SKM-1 (cell line): Measurements from ENCODE around the gene TAS1R1.
A peak's percentile ranks its signal among the peaks of the same experiment; 100 is the strongest.

ENCODE experiments used
- DNase-seq: peaks from one replicate; lab custom pipeline; 2025; ENCODE audit not compliant: unreplicated experiment; lab: John Stamatoyannopoulos, UW

TAS1R1 gene

GRCh38 chr1:6570987-6571386 lies 15.9 kb downstream of the TAS1R1 start:
- DNase-seq, result no peak

DNA sequence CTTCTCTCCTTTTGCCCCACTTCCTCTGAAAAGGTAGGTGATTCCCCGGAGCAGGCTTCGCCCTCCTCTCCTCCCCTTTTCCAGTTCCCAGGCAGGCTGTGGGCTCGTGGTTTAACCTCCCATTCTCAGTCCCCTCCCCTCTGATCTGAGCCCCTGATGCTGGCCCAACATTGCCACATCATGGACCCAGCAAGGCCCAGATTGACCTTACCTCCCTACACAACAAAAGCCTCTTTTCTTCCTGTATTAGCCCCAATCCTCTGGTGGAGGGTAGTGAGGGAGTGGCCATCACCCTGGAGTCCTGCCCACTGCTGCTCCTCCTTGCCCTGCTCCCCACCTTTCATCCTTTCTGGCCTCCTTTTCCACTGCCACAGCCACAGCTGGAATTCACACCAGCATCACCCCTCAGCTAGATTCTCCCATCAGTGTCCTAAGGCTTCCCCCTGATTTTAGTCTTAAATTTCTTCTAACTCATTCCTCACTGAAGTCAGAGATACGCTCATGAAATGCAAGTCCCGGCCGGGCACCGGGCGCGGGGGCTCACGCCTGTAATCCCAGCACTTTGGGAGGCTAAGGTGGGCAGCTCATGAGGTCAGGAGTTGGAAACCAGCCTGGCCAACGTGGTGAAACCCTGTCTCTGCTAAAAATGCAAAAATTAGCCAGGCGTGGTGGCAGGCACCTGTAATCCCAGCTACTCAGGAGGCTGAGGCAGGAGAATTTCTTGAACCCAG lies 17.7 kb downstream of the TAS1R1 start:
- no peak for DNase-seq

GRCh38 chr1:6574025-6574620 lies 19.0 kb downstream of the TAS1R1 start:
- DNase-seq, result no peak

GRCh38 chr1:6574818-6575217 lies 19.7 kb downstream of the TAS1R1 start:
- no peak for DNase-seq

DNA sequence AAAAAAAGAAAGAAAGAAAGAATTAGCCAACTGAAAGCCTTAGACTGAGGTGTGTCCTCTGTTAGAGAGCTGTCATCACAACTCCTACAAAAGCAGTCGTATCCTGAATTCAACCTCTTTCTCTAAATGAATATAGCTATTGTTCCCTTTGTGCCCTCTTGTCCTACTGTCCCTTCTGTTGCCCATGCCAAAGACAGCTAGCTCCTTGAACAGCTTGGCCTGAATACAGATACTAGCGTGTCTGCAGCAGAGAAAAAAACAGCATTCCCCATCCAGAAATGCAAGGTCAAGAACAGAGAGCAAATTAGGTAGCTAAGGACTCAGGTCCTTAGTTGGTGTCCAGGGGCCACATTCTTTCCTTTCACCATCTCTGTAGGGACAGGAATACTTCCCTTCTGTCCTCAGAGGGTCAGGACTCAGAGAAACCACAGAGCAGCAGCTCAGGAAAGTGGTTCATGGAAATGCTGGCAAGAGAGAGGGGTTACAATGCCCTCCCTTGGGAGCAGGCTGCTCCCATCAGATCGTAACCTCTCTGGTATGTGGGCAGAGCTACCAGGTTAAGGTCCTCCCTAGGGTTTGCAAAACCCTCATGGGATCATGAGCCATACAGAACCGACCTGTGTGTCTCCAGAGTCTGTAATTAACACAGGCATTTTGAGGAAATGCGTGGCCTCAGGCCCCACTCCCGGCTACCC lies 22.9 kb downstream of the TAS1R1 start:
- DNase-seq, result no peak

- no peak for DNase-seq
Measured at GRCh38 chr1:6578624-6579373, 23.7 kb downstream of the TAS1R1 start.

DNA sequence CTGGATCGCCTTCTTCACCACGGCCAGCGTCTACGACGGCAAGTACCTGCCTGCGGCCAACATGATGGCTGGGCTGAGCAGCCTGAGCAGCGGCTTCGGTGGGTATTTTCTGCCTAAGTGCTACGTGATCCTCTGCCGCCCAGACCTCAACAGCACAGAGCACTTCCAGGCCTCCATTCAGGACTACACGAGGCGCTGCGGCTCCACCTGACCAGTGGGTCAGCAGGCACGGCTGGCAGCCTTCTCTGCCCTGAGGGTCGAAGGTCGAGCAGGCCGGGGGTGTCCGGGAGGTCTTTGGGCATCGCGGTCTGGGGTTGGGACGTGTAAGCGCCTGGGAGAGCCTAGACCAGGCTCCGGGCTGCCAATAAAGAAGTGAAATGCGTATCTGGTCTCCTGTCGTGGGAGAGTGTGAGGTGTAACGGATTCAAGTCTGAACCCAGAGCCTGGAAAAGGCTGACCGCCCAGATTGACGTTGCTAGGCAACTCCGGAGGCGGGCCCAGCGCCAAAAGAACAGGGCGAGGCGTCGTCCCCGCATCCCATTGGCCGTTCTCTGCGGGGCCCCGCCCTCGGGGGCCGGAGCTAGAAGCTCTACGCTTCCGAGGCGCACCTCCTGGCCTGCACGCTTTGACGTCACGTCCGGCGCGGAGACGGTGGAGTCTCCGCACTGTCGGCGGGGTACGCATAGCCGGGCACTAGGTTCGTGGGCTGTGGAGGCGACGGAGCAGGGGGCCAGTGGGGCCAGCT lies 24.4 kb downstream of the TAS1R1 start, which contains the start of gene ZBTB48:
Gene ZBTB48 (plus strand): TSS at position 621 of the 745 bp plus-strand sequence. CDS start 616 bp downstream, outside the sequence.
- DNase-seq, result peak; percentile 95

DNA sequence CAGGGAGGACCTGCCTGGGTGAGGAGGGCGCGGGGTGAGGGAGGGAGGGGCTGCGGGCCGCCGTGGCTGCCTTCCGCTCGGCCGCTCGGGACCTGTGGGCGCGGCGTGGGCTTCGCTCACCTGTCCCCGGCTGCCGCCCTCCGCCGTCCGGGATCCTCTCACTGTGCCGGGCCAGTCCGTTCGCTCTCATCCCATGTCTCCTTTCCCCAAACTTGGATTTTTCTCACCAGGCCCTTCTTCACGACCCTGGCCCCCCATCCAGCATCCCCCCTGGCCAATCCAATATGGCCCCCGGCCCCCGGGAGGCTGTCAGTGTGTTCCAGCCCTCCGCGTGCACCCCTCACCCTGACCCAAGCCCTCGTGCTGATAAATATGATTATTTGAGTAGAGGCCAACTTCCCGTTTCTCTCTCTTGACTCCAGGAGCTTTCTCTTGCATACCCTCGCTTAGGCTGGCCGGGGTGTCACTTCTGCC lies 25.0 kb downstream of the TAS1R1 start:
- DNase-seq, result no peak

DNA sequence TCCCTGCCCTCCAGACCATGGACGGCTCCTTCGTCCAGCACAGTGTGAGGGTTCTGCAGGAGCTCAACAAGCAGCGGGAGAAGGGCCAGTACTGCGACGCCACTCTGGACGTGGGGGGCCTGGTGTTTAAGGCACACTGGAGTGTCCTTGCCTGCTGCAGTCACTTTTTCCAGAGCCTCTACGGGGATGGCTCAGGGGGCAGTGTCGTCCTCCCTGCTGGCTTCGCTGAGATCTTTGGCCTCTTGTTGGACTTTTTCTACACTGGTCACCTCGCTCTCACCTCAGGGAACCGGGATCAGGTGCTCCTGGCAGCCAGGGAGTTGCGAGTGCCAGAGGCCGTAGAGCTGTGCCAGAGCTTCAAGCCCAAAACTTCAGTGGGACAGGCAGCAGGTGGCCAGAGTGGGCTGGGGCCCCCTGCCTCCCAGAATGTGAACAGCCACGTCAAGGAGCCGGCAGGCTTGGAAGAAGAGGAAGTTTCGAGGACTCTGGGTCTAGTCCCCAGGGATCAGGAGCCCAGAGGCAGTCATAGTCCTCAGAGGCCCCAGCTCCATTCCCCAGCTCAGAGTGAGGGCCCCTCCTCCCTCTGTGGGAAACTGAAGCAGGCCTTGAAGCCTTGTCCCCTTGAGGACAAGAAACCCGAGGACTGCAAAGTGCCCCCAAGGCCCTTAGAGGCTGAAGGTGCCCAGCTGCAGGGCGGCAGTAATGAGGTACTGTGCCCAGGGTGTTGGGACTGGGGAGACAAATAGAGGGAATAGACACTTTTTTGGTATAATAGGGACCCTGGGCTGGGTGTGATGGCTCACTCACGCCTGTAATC lies 25.7 kb downstream of the TAS1R1 start:
- DNase-seq, result no peak

DNA sequence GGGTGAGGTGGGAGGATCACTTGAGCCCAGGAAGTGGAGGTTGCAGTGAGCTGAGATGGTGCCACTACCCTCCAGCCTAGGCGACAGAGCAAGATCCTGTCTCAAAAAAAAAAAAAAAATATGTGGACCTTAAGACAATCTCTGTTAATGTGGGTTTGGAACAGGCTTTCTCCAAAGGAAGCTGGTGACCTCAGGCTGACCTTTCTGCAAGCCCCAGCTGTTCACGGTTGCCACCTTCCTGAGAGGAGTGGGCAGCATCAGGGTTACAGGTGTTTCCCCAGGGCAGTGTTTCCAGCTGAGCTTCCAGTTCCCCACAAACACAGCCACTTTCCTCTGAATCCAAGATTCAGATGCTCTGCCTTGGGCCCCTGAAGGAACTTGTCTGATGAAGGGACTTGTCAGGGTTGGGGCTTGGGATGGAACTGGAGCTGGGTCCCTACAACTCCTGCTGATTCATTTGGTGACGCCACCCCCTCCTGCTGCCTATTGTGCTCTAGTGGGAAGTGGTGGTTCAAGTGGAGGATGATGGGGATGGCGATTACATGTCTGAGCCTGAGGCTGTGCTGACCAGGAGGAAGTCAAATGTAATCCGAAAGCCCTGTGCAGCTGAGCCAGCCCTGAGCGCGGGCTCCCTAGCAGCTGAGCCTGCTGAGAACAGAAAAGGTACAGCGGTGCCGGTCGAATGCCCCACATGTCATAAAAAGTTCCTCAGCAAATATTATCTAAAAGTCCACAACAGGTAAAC lies 26.6 kb downstream of the TAS1R1 start:
- DNase-seq, result peak; percentile 90

DNA sequence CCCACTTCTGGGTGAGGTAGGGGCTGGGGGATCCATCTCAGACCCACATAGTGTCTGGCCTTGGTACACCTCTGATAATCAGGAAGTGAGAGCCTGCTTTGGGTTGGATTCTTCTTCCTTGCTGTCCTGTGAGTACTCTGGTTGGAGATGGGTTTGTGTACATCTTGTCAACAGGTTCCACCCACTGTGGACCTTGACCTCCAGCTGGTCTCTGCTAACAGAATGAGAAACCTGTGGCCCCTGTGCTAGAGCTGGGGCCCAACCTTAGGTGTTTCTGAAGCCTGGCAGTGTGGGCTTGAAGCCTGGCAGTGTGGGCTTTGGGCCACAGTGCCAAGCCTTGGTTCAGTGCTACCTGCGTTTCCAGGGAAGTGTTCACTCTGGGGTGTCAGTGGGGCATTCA lies 27.3 kb downstream of the TAS1R1 start:
- no peak for DNase-seq

DNA sequence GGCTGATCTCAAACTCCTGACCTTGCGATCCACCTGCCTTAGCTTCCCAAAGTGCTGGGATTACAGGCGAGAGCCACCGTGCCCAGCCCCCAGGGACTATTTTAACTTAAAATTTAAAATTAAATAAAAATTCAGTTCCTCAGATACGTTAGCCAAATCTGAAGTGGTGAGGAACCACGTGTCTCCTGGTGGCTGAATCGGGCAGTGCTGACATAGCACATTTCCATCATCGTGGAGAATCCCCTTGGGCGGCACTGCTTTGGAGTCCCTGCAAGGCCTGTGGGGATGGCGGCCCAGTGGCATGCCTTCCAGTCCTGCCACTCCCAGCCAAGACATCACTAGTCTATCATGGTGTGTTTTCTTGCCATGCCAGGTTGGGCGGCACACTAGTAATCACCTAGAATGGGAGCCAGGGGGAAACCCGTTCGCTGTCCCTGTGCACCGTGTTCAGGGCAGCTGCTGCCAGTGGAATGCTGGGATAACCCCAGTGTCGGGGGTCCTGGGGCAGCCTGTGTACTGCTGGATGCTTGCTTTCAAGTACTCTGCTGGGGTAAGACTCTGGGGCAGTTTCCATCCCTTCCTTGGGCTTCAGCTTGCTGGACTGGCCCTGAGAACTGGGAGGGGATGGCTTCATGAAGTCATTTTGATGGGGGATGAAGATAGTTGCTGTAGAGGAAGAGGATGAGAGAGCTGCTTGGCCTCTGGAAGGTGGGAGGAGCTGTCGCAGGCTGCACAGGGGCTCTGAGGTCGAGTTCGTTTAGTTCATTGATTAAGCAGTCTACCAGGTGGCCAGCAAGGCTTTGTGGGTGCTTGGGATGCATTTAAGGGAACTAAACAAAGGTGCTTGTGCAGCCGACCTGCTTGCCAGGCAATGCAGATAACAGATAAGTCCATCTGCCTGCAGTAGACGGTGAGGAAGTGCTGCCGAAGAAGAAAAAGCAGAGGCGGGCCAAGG lies 29.3 kb downstream of the TAS1R1 start:
- DNase-seq, result no peak

DNA sequence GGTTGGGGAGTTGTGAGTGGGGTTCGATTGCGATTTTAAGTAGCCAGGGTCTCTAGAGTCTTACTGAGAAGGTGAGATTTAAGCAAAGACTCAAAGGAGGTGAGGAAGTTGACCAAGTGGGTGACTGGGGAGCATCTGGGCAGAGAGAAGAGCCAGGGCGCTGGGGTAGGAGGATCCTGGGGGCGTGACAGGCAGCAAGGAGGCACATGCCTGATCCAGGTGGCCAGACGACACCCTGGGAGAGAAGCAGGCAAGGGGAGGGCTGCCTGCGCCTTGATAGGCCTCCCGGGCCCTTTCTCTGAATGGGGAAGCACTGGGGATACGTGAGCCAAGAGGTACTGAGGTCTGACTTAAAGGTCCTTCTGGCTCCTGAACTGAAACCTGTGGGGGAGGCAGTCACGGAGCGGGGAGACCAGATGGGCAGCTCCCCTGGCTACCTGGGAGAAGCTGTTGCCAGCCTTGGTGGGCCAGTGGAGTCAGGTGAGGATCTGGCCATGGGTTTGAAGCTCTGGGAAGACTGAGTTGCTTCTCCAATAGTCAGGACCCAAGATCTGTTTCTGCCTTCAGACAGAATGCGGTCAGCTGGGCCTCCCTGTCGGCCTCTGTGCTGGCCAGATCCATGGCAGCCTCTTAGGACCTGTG lies 30.1 kb downstream of the TAS1R1 start:
- DNase-seq, result no peak

- DNase-seq, result no peak
Measured at GRCh38 chr1:6585841-6586240, 30.7 kb downstream of the TAS1R1 start.

DNA sequence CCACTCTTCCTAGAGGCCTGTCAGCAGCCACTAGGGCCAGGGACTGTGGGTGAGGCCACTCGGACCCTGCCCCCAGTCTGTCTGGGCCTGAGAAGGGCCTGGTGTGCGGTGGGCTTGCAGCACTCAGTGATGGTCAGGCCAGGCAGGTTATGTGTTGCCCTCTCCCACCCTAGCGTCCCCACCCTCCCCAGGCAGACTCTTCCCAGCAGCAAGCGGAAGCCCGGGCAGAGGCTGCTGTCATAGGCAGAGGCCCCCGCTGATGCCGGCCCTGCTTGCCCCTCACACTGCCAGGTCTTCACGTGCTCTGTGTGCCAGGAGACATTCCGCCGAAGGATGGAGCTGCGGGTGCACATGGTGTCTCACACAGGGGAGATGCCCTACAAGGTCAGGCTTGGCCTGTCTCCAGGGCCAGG lies 31.3 kb downstream of the TAS1R1 start:
- no peak for DNase-seq

- no peak for DNase-seq
Measured at GRCh38 chr1:6587261-6588005, 32.3 kb downstream of the TAS1R1 start.
